PFSK-1 (cell line): Measurements from ENCODE around the gene LIMA1.

Experiments used
- POLR2AphosphoS5 ChIP-seq: IDR thresholded peaks from 2 replicates; pipeline ENCODE4 v1.6.1; 2012; ENCODE audit warnings: low read depth, mild to moderate bottlenecking, control low read depth, low read length, moderate library complexity
- TF ChIP-seq, protein P1 (sequence below), 2 experiments: IDR thresholded peaks; 2 replicates each; pipeline versions ENCODE4 v1.6.1 to v1.8.0; 2011 to 2012; ENCODE audit warnings: low read depth in 2 of 2, low read length in 2 of 2, control low read depth in 1 of 2, inconsistent platforms in 1 of 2, mild to moderate bottlenecking in 1 of 2, moderate library complexity in 1 of 2; ENCODE audit not compliant: insufficient read depth in 1 of 2

DNA sequence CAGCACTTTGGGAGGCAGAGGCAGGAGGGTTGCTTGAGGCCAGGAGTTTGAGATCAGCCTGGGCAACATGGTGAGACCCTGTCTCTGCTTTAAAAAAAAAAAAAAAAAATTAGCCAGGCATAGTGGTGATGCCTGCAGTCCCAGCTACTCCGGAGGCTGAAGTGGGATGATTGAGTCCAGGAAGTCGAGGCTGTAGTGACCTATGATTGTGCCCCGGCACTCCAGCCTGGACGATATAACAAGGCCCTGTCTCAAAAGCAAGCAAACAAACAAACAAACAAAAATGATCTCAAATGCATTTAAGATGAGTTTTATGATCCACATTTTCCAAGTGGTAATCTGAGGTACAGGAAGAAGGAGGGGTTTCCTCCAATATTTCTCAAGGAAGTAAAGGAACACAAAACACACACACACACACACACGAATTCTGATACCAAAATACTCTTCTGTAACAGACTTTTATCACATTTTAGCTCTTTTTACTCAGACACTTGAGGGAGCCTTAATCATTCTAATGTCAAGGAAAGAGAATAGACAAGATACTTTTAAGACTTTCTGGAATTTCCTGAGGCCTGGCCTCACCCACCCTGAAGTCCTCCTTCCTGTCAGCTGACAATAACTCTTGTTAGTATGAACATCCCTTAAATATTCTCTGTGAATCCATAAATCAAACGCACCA, 71.8 kb downstream of the LIMA1 start:
- no peak for TF ChIP-seq POLR2AphosphoS5
- TF ChIP-seq, protein P1, sequence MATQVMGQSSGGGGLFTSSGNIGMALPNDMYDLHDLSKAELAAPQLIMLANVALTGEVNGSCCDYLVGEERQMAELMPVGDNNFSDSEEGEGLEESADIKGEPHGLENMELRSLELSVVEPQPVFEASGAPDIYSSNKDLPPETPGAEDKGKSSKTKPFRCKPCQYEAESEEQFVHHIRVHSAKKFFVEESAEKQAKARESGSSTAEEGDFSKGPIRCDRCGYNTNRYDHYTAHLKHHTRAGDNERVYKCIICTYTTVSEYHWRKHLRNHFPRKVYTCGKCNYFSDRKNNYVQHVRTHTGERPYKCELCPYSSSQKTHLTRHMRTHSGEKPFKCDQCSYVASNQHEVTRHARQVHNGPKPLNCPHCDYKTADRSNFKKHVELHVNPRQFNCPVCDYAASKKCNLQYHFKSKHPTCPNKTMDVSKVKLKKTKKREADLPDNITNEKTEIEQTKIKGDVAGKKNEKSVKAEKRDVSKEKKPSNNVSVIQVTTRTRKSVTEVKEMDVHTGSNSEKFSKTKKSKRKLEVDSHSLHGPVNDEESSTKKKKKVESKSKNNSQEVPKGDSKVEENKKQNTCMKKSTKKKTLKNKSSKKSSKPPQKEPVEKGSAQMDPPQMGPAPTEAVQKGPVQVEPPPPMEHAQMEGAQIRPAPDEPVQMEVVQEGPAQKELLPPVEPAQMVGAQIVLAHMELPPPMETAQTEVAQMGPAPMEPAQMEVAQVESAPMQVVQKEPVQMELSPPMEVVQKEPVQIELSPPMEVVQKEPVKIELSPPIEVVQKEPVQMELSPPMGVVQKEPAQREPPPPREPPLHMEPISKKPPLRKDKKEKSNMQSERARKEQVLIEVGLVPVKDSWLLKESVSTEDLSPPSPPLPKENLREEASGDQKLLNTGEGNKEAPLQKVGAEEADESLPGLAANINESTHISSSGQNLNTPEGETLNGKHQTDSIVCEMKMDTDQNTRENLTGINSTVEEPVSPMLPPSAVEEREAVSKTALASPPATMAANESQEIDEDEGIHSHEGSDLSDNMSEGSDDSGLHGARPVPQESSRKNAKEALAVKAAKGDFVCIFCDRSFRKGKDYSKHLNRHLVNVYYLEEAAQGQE (IDR thresholded peaks at IDR 0.05; ENCODE audit: insufficient read depth in 1 of 2, low read depth in 2 of 2, low read length in 2 of 2) = no peak
